Measurements from ENCODE around the gene LRSAM1. TPM values are rescaled to one million over a fixed set of nuclear protein-coding genes. Genes with fewer than 3 reads are reported as not detected.

The LRSAM1 gene
- total and polyA plus RNA-seq, 2 of the 8 experiments (the other 6 are each of a cell fraction or from before 2014, with no cell fraction given) = 9.7 to 18.3 TPM

- TF ChIP-seq TBP (IDR thresholded peaks at IDR 0.05; ENCODE audit: low read depth, low read length) = no peak
- TF ChIP-seq POLR2AphosphoS5 (IDR thresholded peaks at IDR 0.05; ENCODE audit: low read depth, low read length) = peak; percentile 19; the same call in 1 of the 2 replicates
These were observed 1.9 kb upstream of the LRSAM1 start (continued) for GRCh38 chr9:127449332-127449966.

All from H1 (cell line).